SK-N-DZ (cell line): Measurements from ENCODE around the gene ACVR1B.

Experiments
- DNase-seq: peaks from one replicate; pipeline ENCODE4 v3.0.0-alpha.2; 2015; ENCODE audit warnings: low spot score
- small RNA-seq, 2 experiments: library from RNA; depleted of rRNA; stranded (forward); fragments of <200 nt; gene quantifications; one replicate each; pipeline ENCODE3, GENCODE V24; 2014

The ACVR1B gene

DNA sequence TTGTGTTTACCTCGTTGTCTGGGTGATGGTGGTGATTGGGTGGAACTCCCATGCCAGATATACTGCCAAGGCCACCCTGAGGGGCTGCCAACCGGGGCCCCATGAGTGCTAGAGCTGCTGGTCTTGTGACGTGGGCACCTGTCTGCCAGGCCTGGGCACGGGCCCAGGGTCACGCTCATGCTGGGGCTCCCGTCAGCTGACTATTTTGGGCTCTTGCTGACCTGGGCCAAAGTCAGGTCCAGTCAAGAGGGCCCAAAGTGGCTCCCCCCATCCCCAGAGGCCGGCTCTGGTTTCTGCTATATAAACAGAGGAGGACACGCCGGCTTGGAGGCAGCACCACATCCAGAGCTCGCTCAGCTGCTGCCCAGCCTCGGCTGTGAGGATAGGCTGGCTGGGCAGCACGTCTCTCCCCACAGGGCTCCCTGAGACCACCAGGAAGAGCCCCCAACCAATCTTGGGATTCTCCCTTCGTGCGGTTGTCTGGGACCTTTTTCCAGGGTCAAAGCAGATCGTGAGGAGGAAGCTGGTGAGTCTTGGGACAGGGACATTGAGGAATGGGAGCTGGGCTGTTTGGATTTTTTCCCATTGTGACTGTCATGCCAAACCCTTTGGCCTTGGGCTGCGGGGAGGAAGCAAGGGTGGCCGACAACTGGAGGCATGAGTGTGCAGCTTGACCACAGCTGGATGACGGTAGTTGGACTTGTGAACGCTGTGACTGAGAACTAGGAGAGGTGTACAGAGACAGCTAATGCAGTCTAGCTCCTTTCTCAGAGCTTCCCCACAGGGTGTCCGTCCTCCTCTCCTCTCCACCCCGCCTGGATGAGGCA lies 92.1 kb downstream of the ACVR1B start:
- no peak for DNase-seq

DNA sequence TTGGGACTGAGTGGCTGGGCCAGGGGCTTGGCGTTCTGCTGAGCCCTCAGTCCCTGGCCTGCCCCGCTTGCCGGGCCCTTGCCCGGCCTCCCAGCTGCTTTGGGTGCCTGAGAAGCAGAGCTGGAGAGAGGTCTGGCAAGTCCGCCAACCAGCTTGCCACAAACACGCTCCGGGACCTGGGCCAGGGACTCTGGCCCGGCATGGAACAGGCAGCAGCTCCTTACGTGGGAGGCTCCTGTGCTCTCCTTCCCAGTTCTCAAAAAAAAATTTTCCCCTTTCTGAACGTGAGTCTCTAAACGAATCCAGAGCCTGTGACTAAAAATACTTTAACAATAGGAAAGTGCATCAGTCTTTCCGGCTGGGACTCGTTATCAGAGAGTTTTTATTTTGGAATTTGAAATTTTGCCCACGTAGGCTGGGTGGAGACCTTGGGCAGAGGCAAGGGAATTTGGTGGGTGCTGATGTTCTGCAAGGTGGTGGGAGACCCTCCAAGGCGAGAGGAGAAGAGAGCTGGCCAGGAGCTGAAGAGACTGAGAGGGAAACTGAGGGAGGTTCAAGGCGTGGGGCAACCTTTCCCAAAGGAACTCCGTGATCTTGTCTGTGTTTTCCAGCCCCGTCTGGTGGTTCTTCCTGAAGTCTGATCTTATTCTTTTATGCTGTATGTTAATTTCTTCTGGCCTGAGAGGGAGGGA lies 92.9 kb downstream of the ACVR1B start:
- DNase-seq, result no peak

DNA sequence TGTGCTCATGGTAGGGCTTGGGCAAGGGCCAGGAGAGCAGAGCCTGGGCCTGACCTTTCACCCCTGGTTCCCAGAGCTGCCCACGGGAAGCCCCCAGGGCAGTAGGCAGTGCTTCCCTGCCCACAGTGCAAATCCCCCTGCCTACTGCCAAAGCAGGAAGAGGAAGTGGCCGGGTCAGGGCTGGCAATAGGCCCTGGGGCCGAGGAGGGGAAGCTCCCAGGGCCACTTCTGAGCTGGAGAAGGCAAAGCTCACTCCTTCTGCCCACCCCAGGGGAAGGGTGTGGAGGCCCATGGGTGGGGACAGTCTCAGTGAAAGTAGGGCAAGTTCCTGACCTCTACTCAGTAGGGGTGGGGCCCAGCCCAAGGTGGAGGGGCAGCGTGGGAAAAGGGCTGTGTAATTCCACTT lies 94.3 kb downstream of the ACVR1B start:
- no peak for DNase-seq

Small RNAs within 50 kb of the gene (small RNA-seq; reads per million reads assigned to genes)
- gene RNU6-574P, result 0 to 0.08 reads per million in 2 experiments
